SK-N-SH treated with all-trans-retinoic acid at 6 μM for 48 hours (cell line): ENCODE measurements around the gene TAF3.

Experiments
- GLIS3 ChIP-seq: fragments of 250-450 bp; sonication (Bioruptor Pico); IDR thresholded peaks from 2 replicates; pipeline ENCODE4 v1.5.0; 2020; ENCODE audit warnings: mild to moderate bottlenecking, moderate library complexity
- RARB ChIP-seq: fragments of 250-450 bp; sonication (Bioruptor Pico); IDR thresholded peaks from 2 replicates; pipeline ENCODE4 v1.8.0; 2021; ENCODE audit warnings: mild to moderate bottlenecking, moderate library complexity
- ZFP30 ChIP-seq: fragments of 450-650 bp; formaldehyde crosslinking; IDR thresholded peaks from 2 replicates; pipeline ENCODE4 v1.5.0; 2022; ENCODE audit warnings: mild to moderate bottlenecking, moderate library complexity

GRCh38 chr10:7928536-7928935 lies 110.2 kb downstream of the TAF3 start:
- TF ChIP-seq RARB (CRISPR knock-in tag) (no peak), ZFP30 (CRISPR knock-in tag) (no peak), GLIS3 (CRISPR knock-in tag) (no peak)
